Ecto neural progenitor cell (in vitro differentiated cells): Measurements from ENCODE around the gene LCP2.

Source experiments
- DNase-seq: peaks from one replicate; pipeline ENCODE4 v3.0.0-alpha.2; 2018; ENCODE audit warnings: low spot score

LCP2 gene

DNA sequence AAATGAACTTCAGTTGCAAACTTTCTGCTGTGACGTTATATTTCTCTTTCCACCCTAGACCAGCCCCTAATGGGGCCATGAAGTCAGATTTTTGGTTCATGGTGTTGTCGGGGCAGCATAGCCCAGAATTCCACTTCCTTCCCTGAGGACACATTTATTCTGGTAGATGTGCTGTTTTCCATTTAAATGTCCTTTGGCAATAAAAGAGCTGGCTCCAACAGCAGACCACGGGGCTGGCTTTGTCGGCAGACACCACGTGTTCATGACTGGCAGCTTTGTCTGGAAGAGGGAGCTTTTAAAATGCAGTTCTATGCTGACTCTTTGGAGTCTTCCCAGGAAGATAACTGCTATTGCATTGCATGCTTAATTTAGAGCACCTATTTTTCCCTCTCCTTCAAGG, 17.6 kb upstream of the LCP2 start:
- no peak for DNase-seq

DNA sequence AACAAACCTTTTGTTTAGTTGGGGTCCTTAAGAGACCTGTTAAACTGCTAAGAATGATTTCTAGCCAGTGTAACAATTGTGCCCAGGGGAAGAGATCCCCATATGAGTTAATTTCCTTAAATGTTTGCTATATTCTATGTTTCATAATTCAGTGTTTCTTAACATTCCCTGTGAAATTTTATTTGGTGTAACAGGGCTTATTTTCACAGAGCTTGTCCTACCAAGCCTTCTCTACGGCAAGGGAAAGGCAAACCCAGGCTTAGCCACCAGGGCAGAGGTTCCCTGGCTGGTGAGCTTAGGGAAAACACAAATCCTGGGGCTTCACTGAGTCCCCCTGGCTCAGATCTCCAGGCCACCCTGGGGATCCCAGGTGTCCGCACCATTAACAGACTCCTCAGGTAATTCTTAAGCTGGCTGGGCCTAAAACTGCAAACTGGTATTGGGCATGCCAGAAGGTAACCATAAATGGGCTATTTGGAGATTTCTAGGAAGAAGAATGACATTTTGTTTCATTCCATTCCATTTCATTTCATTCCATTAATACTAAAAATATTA, 17.0 kb upstream of the LCP2 start:
- no peak for DNase-seq

DNA sequence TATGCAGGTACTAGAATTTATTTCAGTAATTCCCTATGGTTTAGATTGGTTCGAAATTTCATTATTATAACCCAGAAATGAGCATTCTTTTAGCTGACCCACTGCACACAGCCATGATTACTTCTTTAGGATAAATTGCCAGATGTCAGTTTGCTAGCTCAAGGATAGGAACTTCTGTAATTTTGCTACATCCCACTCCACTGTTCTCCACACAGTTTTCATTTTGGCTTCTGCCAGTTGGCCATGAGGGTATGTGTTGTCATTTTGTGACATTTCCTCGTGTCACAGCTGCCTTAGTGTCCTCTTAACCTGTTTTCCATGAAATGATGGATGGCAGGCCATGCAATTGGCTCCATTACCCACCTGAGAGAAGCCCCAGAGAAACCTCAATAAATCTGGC, 16.2 kb upstream of the LCP2 start:
- DNase-seq: no peak

DNA sequence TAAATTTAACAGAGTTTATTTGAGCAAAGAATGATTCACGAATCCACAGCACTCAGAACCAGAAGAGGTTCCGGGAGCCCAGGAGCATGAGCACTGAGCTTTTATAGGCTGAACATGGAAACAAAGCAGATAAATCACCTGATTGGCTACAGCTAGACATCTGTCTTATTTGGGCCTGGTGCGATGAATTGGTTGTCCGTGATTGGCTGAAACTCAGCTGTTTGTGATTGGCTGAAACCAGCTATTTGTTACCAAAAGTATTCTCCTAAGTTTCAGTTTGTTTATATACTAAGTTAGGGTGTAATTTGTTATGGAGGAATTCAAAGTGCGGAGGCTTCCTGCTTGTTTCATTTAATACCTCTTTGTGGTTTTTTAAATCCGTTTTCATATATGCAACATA, 15.8 kb upstream of the LCP2 start:
- no peak for DNase-seq

DNA sequence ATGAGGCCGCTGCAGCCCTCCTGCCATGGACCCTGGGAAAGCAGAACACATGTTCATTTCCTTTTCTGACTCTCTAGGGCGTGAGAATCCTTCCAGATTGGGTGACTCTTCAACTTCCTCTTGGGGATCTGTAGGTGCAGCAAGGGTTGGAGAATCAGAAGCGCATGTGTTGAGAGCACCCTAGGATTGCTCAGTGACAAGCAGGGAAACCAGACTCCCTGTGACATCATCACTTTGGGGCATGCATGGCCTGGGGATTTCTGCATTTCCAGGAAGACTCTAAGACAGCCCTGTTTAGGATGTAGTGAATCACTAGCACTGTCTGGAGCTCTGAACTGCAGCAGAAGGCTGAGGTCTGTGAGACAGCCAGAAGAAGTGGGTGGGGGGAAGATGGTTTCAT, 15.1 kb upstream of the LCP2 start:
- no peak for DNase-seq

DNA sequence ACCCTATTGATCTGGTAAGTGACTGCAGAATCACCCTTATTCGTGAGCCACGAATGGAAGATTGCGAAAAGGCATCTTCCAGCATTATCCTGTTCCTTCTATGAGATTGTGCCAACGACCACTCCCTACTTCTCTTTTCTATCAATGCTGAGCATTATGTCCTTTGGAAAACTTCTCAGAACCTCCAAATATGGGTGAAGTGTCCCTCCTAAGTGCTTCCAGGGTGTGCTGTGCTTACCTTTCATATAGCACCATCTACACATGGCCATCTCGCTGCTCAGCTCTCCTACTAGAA, 14.7 kb upstream of the LCP2 start:
- no peak for DNase-seq

DNA sequence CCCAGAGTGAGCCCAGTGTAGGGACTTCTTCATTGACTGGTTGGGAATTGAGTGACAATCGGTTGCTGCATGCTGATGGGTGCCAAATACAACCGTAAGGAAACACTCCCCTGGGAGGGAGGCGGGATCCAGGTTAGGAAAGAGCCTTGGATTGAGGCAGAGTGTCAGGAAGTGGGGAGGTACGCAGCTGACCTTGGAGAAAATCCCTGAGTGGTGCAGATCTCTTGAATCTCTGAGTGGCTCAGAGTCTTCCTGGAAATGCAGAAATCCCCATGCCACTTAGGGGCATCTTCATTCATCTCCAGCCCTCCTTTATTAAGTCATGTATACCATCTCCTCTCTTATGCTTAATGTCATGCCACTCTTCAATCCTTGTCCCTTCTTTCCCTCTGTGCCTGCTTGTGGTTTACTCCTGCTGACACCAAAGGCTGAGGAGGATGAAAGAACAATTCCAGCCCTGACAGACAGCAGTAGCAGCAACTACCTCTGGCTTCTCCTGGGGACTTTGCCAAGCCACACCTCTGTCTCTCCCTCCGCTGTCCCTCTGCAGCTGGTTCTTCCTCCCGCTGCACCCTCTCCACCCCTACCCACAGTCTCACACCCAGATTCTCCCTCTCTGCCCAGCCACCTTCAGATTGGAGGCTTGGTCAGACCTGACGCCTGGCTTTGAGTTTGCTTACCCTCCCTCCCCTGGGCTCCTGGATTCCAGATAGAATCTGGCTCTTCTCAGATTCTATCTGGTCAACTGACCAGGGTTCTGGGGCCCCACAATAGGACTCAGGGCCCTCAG, 14.1 kb upstream of the LCP2 start:
- DNase-seq: no peak

DNA sequence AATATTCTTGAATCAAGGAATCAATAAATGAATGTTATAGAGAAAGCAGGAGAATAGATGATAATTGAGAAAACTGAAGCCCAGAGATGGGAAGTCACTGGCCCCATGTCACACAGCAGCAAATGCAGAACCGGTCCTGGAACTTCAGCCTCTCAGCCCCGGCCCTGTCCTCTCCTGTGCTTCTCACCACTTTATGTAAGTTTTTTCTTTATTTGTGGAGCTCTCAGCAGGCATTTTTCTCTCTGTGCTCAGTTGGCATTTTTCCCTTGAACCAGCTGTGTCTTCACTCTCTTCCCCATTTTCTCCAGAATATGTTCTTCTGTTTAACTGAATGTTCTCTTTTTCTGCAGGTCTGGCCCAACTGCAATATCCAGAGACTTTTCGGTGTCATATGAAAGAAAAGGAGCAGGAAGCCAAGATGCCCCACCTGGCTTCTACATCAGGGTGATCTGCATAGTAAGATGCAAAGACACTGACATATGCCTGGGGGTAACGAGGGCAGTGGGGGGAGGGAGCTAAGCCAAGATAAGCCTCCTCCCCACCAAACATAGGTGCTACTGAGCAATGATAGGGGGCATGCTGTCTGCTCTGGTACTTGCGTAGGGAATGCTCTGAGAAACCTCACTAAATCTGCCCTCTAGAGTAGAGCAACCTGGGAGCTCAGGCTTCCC, 12.8 kb upstream of the LCP2 start:
- no peak for DNase-seq

DNA sequence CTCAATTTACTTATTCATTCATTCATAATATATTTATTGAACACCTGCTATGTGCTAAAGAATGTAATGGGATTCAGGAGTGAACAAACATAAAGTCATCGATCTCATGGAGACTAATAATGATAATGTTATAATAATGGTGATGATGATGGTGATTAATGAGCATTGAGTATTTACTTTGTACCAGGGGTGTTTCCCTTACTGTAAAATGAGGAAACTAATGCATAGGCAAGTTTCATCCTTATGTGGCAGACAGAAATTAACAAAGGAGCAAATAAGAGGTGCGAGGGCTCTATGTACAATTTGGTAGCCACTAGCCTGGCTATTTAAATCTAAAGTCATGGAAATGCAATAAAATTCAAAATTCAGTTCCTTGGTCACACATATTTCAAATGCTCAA, 11.1 kb upstream of the LCP2 start:
- no peak for DNase-seq

DNA sequence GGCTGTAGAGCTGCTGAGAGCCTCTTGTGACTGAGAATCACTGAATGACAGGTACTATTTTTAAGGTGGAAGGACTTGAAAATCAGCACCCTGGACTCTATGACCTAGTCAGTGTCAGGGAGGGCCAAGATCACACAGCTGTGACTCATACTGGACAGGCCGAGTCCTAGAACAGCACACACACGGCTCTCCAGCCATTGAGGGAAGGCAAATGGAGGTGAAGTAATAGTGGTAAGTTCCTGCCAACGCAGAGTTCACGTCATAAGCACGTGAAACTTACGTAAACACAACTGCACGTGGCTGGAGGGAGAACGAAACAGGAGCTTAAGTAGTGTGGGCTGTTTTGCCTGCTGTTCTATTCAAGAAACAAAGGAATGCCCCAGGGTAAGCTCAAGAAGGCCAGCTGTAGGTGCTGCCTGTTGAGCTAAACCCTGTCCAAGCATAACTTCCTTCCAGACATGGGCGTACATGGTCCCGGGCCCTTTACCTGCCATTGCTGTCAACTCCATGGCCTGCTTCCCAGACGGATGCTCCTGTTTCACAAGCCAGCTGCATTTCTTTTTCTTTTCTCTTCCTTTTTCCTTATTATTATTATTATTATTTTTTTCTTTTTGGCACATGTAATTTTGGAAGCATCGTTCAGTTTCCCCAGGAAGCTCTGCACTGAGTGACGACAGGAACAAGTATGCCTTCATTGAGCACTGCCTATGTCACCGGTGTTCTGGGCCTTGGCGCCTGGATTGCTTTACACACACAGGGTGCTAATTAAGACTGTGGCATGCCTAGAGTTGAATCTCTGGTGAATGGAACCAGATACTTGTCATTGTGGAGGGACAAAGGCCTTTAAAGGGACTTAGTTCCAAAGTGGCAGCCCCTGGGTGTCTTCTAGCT, 10.2 kb upstream of the LCP2 start:
- DNase-seq: no peak

DNA sequence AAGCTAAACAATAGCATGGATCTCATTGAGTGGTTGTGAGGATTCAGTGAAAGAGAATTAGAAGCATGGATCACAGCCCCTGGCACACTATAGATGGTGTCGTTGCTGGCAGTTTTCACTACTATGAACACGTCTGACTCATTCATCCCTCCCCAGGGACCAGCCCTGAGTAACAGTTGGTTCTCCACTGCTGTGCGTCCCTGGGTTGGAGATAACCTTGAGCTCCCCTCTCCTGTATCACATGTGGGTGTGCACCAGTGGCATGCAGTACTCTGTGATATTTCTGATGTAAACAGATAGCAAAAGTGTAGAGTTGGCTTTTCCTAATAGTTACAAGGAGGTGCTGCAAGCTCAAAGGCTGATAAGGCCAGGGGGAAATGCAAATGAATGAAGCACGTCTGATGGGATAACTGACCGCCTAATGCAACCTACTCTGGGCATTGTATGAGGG, 8.8 kb upstream of the LCP2 start:
- DNase-seq: no peak

DNA sequence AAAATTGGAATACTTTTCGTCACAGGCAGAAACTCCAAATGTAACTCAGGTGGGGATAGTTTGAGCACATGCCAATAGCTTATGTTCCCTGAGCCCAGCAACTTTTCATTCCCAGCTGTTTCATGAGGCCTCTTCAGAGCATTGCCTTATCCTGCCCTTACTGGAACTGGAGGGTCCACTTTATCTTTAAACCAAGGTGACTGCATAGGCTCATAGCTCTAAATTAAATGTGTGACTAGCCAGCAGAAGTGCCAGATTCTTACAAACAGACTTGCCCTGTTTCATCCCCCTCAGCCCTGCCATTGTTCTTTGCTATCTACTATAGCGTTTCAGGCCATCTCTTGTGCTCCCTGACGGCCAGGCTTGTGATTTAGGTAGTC, 8.1 kb upstream of the LCP2 start:
- DNase-seq: no peak

DNA sequence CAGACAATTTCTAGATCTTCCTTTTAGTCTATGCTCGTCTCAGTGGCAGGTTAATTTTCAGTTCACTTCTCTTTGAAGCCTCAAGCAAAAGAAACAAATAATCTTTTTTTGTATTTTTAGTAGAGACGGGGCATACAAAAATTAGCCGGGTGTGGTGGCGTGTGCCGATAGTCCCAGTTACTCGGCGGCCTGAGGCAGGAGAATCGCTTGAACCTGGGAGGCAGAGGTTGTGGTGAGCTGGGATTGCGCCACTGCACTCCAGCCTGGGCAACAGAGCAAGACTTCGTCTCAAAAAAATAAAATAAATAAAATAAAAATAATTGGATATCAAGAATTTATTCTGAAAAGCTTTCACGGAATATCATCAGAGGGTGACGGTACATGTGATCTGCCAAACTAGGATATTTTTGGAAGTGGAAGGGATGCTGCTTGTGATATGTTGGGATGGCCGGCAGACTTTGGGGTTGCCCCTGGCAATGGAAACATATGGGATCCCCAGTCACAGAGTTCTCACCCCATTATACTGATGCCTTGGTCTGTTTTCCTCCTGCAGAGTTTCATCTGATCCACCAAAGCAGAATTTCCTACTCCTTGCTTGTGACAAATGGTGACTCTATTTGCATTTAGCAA, 7.6 kb upstream of the LCP2 start:
- DNase-seq: no peak

DNA sequence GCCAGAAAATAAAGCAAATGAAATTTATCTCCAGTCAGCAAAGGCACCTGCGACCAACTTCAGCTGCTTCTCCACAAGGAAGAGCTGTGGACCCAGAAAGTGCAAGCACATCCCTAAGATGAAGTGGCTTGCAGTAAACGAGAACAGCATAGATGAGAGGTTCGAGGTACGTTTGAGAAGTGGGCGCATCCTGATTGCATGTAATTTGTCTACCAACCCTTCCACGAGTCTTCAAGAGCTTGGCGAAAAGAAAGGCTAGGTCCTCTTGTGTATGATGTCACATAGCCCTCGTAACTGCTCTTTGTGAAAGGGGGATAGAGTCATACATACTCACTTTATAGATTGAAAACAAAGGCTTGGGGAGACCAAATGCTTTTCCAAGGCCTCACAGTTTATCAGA, 6.0 kb upstream of the LCP2 start:
- DNase-seq: no peak

DNA sequence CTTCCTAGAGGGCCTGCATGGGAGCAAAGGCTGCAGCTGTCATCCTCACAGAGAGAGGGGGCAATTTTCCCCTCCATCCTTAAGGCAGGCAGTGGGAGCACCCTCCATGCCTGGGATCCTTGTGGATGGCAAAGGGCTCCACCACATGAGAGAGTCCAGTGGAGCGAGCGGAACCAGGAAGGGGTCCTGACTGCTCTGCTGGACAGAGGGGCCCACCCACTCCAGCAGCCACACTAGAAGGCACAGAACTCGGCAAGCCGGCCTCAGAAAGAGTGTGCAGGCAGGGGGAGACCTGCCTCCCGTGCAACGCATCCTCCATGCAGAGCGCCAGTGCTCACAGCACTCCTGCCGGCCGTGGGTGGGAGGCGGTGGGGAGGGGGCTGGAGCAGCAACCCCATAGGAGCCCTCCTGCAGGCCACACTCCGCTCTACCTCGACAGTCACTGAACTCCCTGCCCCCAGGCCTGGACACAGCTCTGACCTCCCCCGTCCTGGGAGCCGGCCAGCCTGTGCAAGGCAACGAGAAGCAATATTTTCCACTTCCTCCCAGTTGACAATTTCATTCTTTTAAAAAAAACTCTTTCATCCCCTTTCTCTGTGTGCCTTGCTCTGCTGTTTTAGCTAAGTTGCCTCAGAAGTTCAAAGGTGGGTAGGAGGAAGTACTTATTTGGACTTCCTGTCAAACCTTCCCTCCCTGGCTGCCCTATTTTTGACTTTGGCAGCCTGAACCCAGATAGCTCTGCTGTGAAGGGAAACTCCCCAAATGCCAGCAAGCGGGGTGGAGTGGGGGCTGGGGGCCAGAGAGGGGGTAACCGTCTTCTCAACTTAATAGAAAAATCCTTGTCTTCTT, 5.3 kb upstream of the LCP2 start:
- DNase-seq: no peak

DNA sequence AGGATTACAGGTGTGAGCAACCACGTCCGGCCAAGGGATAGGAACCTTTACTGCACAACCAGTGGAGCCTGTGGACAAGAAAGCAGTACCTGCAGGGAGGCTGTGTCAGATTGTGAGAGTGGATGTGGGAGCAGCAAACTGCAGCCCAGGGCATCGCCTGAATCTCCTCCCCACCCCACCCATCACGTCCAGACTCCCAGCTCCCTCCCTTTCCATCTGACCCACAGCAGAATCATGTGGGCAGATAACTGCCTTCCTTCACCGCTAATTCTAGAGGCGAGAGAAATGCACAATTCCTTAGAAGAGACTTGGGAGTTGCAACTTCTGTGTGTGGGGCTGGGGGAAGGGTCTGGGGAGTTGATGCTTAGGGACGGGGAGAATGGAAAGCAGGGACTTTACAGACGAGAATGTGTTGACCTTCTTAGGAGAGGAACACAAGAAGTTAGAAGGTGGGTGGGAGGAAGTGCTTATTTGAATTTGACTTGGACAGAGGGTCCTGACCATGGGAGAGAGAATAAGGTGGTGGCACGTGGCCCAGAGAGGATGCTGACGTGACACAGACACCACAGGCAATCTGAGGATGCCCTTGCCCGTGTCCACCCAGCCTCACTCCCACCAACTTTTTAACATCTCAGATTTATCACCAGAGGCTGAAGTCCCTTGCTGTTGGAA, 4.5 kb upstream of the LCP2 start:
- no peak for DNase-seq

DNA sequence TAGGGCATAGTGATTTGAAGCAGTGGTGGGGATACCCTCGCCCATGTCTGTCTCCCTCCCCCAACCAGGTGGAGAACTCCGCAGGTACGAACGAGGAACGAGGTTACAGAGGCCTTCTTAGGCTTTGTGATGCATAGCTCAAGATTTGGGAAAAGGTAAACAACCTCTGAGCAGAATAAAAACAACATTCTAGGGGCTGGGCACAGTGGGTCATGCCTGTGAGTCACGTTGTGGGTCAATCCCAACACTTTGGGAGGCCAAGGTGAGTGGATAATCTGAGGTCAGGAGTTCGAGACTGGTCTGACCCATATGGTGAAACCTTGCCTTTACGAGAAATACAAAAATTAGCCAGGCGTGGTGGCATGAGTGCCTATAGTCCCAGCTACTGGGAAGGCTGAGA, 3.6 kb upstream of the LCP2 start:
- DNase-seq: no peak

DNA sequence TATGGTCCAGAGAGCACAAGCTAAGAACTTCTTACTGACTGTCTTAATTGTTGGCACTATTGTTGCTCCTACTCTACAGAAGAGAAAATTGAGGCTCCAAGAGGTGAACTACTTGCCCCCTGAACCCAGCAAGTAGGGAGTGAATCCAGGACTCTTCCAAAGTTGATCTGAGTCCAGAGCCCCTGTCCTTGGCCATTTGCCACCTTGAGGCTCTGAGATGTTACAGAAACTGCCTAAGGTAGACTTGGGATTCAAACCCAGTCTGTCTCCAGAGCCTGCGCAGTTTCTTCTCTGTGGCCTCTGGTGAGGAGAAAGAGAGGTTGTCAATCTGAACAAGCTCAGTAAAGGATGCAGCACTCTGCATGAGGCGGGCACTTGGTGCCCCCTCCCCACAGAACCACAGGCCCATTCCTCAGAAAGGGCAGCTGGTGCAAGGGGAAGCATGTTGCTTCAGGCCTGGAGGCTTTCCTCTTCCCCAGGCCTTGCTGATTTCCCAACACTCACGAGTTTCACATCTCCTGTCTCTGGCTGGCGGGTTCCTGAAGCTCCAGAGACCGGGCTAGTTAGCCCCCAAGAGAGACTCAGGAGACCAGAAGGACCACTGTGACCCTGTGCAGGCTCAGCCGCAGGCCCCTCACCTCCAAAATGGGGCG, 2.9 kb upstream of the LCP2 start:
- no peak for DNase-seq

DNA sequence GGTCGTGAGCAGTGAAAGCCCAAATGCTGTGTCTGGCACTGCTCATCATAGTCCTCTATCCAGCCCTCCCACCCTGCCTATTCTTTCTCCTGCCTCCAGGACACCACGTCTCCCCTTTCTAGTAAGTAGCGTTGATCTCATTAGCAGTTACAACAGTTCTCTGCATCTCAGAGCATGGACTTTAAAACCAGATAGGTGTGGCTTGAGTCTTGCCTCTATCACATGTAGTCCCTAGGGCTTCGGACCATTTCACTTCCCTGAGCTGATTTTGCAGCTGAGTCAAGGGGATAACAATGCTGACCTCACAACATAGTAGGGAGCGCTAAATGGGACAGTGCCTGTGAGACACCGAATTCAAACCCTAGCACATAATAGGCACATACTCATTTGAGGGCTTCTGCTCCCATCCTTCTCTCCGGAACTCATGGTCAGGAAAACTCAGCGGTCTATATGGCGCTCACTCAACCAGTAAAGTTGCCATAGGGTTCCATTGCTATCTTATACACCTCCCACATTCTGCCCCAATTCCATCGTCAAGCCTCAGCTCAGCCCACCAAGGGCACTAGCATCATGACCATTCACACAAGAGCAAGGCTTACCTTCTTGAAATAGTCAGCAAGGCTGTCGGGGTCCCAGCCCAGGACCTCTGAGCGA, 515 bp downstream of the LCP2 start:
- DNase-seq: no peak
